HG03354 (cell line): ENCODE measurements around the gene CCNY.

Source experiments
- ATAC-seq: cut with Tn5 transposase; IDR thresholded peaks from one replicate; pipeline ENCODE4 v1.9.1; 2021; ENCODE audit warnings: mild to moderate bottlenecking; ENCODE audit not compliant: unreplicated experiment, poor library complexity, severe bottlenecking

Gene CCNY

GRCh38 chr10:35443858-35444257, 107.5 kb downstream of the CCNY start:
- no peak for ATAC-seq

GRCh38 chr10:35445150-35445884, 109.0 kb downstream of the CCNY start:
- no peak for ATAC-seq

DNA sequence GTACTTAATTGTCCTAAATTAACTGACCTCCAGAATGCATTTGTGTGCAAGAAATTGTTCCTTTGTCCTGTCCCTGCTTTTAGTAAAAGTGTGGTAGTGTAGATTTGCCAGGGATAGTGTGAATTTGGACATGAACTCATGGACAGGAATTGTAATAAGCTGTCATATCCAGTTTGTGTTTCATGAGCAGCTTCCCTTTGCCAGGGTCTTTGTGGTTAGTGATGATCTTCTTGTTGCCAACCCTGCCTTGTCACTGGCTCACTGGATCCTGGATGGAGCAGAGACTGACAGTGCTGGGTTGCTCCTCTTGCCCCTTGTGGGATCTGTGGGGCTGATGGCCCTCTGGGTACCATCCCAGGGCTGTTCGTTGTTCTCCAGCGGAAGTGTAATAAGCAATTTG, 110.1 kb downstream of the CCNY start:
- no peak for ATAC-seq

DNA sequence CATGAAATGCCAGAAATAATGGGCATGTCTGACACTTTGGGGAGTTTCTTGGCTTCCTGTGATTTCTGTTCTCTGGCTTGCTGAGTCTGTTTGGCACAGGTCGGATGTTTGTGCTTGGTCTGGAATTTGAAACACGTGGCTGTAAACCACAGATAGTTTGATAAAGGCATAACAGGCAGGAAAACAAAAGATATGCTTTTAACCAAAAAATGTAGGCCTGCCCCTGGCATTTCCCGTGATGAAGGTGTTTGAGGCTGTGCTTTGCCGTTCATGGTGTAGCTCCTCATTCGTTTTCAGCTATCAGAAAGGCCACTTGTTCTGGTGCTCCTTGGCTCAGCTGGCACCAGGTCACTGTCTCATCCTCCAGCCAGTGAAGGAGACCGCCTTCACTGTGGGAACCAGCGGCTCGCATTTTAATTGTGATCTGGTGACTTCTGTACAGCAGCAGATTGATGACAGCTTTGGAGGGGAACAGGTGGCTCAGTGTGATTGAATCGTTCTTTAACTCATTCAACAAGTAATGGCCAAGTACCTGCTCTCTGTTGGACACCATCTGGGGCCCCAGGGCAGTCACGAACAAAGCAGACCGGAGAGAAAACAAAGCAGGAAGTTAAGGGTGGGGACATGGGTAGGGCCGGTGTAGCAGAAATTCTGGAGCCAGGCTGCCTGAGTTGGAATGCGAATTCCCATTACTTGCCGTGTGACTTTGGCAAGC, 111.5 kb downstream of the CCNY start:
- no peak for ATAC-seq

DNA sequence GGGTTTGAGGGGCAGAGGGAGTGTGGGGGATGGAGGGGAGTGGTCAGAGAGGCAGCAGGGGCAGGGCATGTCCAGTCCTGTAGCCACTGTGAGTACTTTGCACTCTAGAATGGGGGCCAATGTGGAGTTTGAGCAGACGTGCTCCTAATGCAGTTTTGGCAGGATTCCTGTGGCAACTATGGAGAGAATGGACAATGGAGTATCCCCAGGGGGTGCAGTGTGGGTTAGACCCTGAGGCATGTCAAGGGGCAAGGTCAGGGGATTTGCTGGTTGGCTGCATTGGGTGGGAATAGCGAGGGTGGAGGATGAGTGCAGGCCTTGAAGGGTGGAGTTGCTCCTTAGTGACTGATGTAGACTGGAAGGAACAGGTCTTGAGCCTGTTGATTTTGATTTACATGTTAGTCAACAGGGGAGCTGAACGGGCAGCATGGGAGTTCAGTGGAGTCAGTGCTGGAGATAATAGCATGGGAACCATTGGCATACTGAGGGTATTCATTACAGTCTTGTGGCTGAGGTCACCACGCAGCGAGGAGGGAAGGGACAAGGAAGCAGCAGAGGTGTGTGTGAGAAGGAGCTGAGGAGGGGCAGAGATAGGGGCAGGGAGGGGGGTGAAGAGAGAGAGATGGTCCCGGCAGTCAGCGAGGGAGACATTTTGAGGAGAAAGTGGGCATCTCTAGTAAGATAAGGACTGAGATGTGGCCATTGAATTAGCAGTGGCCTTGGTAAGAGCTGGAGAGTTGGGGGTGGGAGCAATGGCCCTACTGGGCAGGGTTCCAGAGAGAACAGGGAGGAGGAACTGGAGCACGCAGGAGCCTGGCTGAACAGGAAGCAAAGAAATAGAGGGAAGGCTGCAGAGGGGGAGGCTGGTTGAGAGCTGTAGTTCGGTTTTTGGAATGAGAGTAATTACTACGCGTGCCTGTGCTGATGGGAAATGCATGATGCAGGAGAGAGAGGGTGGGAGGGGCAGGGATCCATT, 112.7 kb downstream of the CCNY start:
- ATAC-seq: no peak

GRCh38 chr10:35449944-35450343, 113.6 kb downstream of the CCNY start:
- ATAC-seq: no peak

DNA sequence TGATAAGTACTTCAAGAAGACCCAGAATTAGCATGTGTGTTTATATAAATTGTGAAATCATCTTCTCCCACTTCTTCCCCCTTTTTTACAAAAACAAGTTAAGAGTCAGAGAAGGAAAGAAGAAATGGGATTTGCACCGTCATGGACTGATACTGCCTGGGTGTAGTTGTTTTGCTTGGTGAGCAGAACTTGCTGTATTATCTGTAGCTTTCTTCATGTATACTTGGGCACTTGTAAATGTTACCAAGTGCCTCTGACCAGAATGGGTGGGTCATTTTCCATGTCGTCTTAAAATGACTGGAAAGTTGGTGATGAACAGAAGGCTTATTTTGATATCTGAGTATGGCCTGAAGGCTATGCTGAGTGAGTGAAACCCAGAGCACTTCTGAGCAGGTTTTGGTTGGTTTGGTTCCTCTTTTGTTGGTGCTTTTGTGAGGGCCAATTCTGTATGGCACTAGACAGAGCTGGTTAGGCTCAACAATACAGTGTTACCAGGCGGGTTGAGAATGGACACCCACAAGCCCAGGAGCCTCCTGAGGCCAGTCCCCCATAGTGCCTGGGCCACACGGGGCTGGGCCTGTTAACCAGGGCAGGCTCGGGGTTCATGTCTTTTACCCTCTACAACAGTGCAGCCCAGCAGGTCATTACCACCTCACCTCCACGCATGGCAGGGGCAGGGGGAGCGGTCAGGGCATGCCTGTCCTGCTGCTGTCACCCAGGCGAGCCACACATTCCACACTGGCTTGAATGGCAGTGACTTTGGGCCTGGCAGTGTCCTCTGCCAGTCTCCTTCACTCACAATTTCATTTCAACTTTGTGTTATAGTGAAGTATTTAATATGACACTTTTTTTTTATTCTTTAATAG, 115.1 kb downstream of the CCNY start:
- ATAC-seq: peak; percentile 95

DNA sequence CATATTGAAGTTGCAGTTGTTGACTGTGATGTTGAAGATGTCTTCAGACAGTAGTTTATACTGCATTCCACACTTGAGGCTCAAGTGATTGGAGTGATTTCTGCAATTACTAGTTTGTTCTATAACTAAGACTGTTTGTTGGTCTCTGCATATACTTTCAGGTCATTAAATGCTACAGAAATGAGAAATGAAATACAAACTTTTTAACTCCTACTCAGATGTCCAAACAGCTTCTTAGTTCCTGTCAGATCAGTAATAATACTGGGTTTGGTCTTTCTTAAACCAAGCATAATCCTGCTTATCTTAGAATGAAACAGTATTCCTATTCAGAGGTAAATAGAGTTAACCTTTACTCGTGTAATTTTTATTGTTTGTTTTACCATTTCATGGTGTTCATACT, 115.9 kb downstream of the CCNY start:
- no peak for ATAC-seq

DNA sequence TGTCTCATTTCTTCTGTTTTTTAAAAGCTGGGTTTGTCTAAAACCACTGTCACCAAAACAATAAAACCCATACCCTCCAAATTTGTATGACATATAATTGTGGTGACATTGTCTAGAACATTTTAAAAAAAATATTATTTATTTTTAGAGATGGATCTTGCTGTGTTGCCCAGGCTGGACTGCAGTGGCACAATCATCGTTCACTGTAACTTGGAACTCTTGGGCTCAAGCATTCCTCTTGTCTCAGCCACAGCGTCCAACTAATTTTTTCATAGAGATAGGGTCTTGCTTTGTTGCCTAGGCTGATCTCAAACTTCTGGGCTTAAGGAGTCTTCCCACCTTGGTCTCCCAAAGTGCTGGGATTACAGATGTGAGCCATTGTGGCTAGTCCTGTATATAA, 116.5 kb downstream of the CCNY start:
- ATAC-seq: no peak

DNA sequence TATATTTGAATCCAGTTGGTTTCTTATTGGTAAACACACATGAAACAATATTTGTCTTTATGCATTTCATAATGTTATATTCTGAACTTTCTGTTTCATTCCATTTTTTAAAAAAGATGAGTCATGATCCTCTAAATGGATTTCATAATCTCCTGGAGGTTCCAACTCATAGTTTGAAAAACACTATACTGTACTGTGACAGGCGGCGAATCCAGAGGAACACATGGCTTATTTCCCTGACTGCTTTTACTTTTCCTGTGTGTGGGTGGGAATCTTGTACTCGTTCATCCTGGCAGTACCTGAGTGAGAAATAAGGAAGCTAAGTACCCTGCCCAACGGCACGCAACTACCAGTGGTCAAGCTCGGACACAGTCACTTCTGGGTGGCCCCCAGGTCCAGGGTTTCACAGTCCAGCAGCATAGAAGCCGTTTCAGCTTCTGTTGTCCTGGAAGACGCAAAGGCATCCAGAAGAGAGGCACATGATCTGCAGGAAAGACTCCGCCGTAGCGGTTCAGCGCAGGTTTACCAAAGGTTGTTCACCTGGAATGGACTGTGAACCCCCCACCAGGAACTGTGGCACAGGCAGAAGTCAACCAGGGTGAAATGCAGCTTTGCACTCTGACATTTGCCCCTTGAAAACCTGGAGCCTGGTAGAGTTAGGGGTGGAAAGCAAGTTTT, 117.7 kb downstream of the CCNY start:
- no peak for ATAC-seq

DNA sequence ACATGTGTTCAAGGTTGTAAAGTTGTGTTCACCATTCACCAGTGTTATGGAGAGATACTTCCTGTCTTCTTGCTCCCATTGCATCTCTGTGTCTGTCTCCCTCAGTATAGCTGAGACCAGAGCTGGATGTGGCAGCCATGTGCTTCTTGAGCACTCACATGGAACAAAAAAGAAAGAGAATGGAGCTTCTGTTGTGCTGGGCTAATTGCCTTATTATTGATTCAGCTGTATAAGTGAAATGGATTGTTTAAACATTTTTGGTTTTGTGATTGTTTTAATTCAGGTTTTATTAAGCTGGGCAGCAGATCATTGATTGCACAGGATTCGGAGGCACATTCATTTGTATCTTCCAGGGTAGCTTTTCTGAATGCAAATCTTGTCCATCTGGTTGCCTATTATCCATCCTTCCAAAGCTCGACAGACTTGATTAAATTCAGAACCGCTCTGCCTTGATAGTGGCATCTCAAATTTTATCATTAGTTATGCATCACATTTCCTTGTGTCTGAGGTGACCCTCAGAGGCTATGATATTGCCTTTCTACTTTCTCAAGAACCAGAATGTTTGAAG, 119.9 kb downstream of the CCNY start:
- ATAC-seq: no peak

- ATAC-seq: no peak
Observed at GRCh38 chr10:35456784-35457183, 120.5 kb downstream of the CCNY start.

GRCh38 chr10:35458500-35459448, 122.5 kb downstream of the CCNY start:
- ATAC-seq: no peak

DNA sequence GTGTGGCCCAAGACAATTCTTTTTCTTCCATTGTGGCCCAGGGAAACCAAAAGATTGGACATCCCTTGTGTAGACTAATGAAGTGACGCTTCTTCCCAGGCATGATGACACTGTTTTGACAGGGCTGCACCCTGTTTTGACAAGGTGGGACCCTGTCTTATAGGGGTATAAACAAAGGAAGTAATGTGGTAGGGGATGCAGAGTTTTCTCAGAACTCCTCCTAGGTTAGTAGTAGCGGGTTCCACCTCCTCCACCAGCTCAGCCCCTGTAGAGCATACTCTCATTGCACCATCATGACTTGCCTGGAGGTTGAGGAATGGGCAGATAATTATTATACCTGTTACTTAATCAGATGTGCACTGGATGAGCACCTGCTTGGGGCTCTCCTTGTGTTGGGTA, 123.1 kb downstream of the CCNY start:
- ATAC-seq: no peak

DNA sequence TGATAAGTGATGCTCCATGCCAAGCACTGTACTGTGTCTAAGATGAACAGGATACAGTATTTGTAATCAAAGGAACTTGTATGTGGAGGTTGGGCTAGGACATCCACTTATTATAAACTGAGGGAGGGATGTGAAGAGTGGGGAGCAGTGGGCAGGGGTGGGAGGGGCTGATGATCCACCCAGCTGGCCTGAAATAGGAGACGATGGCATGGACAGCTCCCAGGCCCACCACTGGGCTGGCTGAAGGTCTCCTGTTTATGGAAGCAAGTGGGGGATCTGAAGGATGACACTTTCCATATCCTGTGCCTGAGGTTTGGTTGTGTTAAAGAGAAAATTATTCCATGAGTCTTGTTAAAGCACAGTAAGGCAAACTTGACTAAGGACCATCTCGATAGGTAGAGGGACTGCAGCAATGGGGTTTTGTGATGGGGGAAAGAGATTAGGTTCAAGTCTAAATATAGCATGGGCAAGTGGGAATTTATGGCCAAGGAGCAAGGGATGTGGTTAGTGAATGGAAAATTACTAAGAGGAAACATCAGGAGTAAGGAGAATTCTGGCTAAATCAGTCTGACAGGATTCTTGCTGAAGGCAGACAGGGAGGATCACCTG, 124.6 kb downstream of the CCNY start:
- no peak for ATAC-seq

GRCh38 chr10:35462491-35462934, 126.2 kb downstream of the CCNY start:
- ATAC-seq: peak; percentile 93
